Esophagus squamous epithelium (tissue), 5 donors: ENCODE measurements around the gene MMP8. TPM values are rescaled to one million over a fixed set of nuclear protein-coding genes. Genes with fewer than 3 reads are reported as not detected.

ENCODE experiments used
- DNase-seq: peaks from one replicate; lab custom pipeline; 2025; lab: John Stamatoyannopoulos, UW
- H3K27ac ChIP-seq, 4 donors: fragments of 200-600 bp; sonication (generic); one replicate each; pipeline ENCODE4 v1.5.1; 2016 to 2019; ENCODE audit warnings: mild to moderate bottlenecking in 1 of 4
- H3K27me3 ChIP-seq, 4 donors: fragments of 200-600 bp; sonication (generic); 1 replicate in 3 of 4; 2 replicates in 1 of 4; pipeline versions ENCODE4 v1.5.1 to v1.6.0; 2017 to 2021; ENCODE audit warnings: antibody characterized with exemption in 1 of 4
- H3K36me3 ChIP-seq, 3 donors: fragments of 200-600 bp; sonication (generic); one replicate each; pipeline ENCODE4 v1.5.1; 2016 to 2019
- H3K4me1 ChIP-seq, 3 donors: fragments of 200-600 bp; sonication (generic); one replicate each; pipeline ENCODE4 v1.5.1; 2017 to 2019
- H3K4me3 ChIP-seq, 4 donors: fragments of 200-600 bp; sonication (generic); 1 replicate in 3 of 4; 2 replicates in 1 of 4; pipeline ENCODE4 v1.5.1; 2016 to 2019; ENCODE audit warnings: mild to moderate bottlenecking in 2 of 4, moderate library complexity in 1 of 4
- H3K9me3 ChIP-seq, 3 donors: fragments of 200-600 bp; sonication (generic); one replicate each; pipeline ENCODE4 v1.5.1; 2016 to 2019
- CTCF ChIP-seq, 6 experiments: fragments of 450-650 bp in 4 of 6; fragments of 200-600 bp in 2 of 6; sonication (generic) in 2 of 6; IDR thresholded peaks; one replicate each; pipeline ENCODE4 v1.5.1; 2016 to 2019; ENCODE audit warnings: antibody characterized with exemption in 6 of 6, mild to moderate bottlenecking in 4 of 6, moderate library complexity in 4 of 6
- POLR2A ChIP-seq, 4 donors: fragments of 450-650 bp; IDR thresholded peaks; one replicate each; pipeline ENCODE4 v1.6.1; 2017; ENCODE audit warnings: antibody characterized with exemption in 4 of 4, mild to moderate bottlenecking in 4 of 4, moderate library complexity in 3 of 4
- intact Hi-C: fragments of 100-400 bp; cut with DNase I; formaldehyde crosslinking; loops from one replicate; pipeline ENCODE4 v1.15.0; 2022
- total RNA-seq, 4 donors: library from RNA; depleted of rRNA; stranded (reverse); fragments of >200 nt; gene quantifications; one replicate each; pipeline ENCODE4 v1.1.0, GENCODE V29; 2016
- donor health status: DM: yes; HTN: yes; CAD: no.

Gene MMP8
- total RNA-seq, 4 donors from 2014 or later: not detected

DNA sequence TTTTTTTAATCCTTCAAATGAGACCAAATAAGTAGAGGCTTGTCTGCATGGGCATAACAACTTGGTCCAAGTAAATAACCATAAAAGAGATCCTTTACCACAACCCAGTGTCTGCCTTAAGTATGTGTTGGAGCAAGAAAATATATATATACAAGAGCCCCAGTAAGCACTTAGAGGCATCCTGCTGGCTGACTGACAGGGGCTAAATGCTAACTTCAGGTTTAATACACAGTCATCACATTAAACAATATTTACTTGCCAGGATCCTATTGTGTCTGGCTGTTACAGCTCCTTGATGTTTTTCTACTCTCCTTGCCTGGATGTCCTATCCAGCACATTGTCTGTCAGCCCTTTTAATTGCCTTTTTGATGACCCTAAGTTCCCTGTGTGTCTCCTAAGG is 62.1 kb downstream of the MMP8 start:
- Histone ChIP-seq H3K27ac (no peak overlapping the region), H3K4me1 (no peaks in the 10 kb centered on the region), H3K9me3 (no peaks in the 10 kb centered on the region), H3K36me3 (no peaks in the 10 kb centered on the region), H3K27me3 (no peaks in the 10 kb centered on the region), H3K4me3 (no peak overlapping the region)
- DNase-seq: no peak
- intact Hi-C loops: no loop called here
- no peak for TF ChIP-seq POLR2A (IDR thresholded peaks at IDR 0.05)
- no peak for TF ChIP-seq CTCF (IDR thresholded peaks at IDR 0.05)

Other genes starting within 250 kb of the MMP8 start
- gene MMP7, start 194.2 kb downstream of the MMP8 start, total RNA-seq: 10 to 100 TPM in 1 of 4 donors, not detected in 3; 35.8 TPM
- gene MMP20, start 99.6 kb downstream of the MMP8 start, total RNA-seq: not detected
- under 1 TPM in 1 of 4 donors, not detected in 3; 0.19 TPM for gene MMP27, start 19.2 kb downstream of the MMP8 start, total RNA-seq
- gene MMP10, start 55.7 kb upstream of the MMP8 start, total RNA-seq: not detected
- gene MMP1, start 73.2 kb upstream of the MMP8 start, total RNA-seq: under 1 TPM in 2 of 4 donors, not detected in 2; 0.19 to 0.22 TPM
- gene MMP3, start 118.7 kb upstream of the MMP8 start, total RNA-seq: not detected
- gene MMP12, start 150.0 kb upstream of the MMP8 start, total RNA-seq: 1 to 10 TPM in 1 of 4 donors, under 1 TPM in 1, not detected in 2; 0.35 to 1.1 TPM
- not detected for gene MMP13, start 230.8 kb upstream of the MMP8 start, total RNA-seq